ENCODE results near the gene RAET1L.
"Not testable (repeated sequence)": the region's sequence is repeated elsewhere in the genome, so short reads cannot be mapped to it uniquely, and the experiment has no call there.

RAET1L gene

GRCh38 chr6:150005761-150006651 lies 19.3 kb downstream of the RAET1L start:
- Histone ChIP-seq H3K36me3 (ENCODE audit: control insufficient read depth, insufficient read depth, low read length) (no peaks in the 10 kb centered on the region), H3K27ac (ENCODE audit: low read length) (no peak overlapping the region), H3K4me1 (ENCODE audit: control insufficient read depth, insufficient read depth, low read length) (peaks cover 3% of the 10 kb centered on the region; the same call in 1 of the 2 replicates), H3K9me3 (ENCODE audit: control insufficient read depth, insufficient read depth, low read length) (no peaks in the 10 kb centered on the region), H3K4me3 (ENCODE audit: low read length) (peak overlapping the region; percentile 80; the same call in 1 of the 2 replicates), H3K27me3 (ENCODE audit: control insufficient read depth, insufficient read depth, low read length) (peaks cover 32% of the 10 kb centered on the region)
- DNase-seq (ENCODE audit: low read depth, low spot score): no peak
- no CpG with 5 or more reads among the region's 14 CpGs for WGBS (ENCODE audit: insufficient coverage, insufficient read length)

- Histone ChIP-seq H3K36me3 (ENCODE audit: control insufficient read depth, insufficient read depth, low read length) (no peaks in the 10 kb centered on the region), H3K27me3 (ENCODE audit: control insufficient read depth, insufficient read depth, low read length) (peaks cover 26% of the 10 kb centered on the region), H3K4me3 (ENCODE audit: low read length) (peak overlapping the region; percentile 80; the same call in 1 of the 2 replicates), H3K9me3 (ENCODE audit: control insufficient read depth, insufficient read depth, low read length) (no peaks in the 10 kb centered on the region), H3K27ac (ENCODE audit: low read length) (no peak overlapping the region), H3K4me1 (ENCODE audit: control insufficient read depth, insufficient read depth, low read length) (peaks cover 3% of the 10 kb centered on the region; the same call in 1 of the 2 replicates)
- peak; percentile 84 for DNase-seq (ENCODE audit: low read depth, low spot score)
- no CpG with 5 or more reads among the region's 79 CpGs for WGBS (ENCODE audit: insufficient coverage, insufficient read length)
Measured at GRCh38 chr6:150004783-150005717, 20.3 kb downstream of the RAET1L start.

GRCh38 chr6:150004101-150004782 lies 21.1 kb downstream of the RAET1L start:
- peak overlapping the region; percentile 80; the same call in 1 of the 2 replicates for H3K4me3 ChIP-seq (ENCODE audit: low read length)
- H3K27ac ChIP-seq (ENCODE audit: low read length): no peak overlapping the region
- no peaks in the 10 kb centered on the region for H3K36me3 ChIP-seq (ENCODE audit: control insufficient read depth, insufficient read depth, low read length)
- no peak for DNase-seq (ENCODE audit: low read depth, low spot score)
- WGBS (ENCODE audit: insufficient coverage, insufficient read length): no CpG with 5 or more reads among the region's 14 CpGs
- H3K27me3 ChIP-seq (ENCODE audit: control insufficient read depth, insufficient read depth, low read length): peaks cover 22% of the 10 kb centered on the region
- peaks cover 3% of the 10 kb centered on the region; the same call in 1 of the 2 replicates for H3K4me1 ChIP-seq (ENCODE audit: control insufficient read depth, insufficient read depth, low read length)
- H3K9me3 ChIP-seq (ENCODE audit: control insufficient read depth, insufficient read depth, low read length): no peaks in the 10 kb centered on the region

GRCh38 chr6:150003599-150003998 lies 21.7 kb downstream of the RAET1L start:
- peaks cover 22% of the 10 kb centered on the region for H3K27me3 ChIP-seq (ENCODE audit: control insufficient read depth, insufficient read depth, low read length)
- H3K4me3 ChIP-seq (ENCODE audit: low read length); H3K27ac ChIP-seq (ENCODE audit: low read length); H3K9me3 ChIP-seq (ENCODE audit: control insufficient read depth, insufficient read depth, low read length); DNase-seq (ENCODE audit: low read depth, low spot score); H3K36me3 ChIP-seq (ENCODE audit: control insufficient read depth, insufficient read depth, low read length); H3K4me1 ChIP-seq (ENCODE audit: control insufficient read depth, insufficient read depth, low read length): not testable (repeated sequence)
- WGBS (ENCODE audit: insufficient coverage, insufficient read length): no CpG with 5 or more reads among the region's 3 CpGs

GRCh38 chr6:150002710-150003109 lies 22.6 kb downstream of the RAET1L start:
- H3K4me3 ChIP-seq (ENCODE audit: low read length): no peak overlapping the region
- no peaks in the 10 kb centered on the region for H3K9me3 ChIP-seq (ENCODE audit: control insufficient read depth, insufficient read depth, low read length)
- DNase-seq (ENCODE audit: low read depth, low spot score): no peak
- peaks cover 3% of the 10 kb centered on the region; the same call in 1 of the 2 replicates for H3K4me1 ChIP-seq (ENCODE audit: control insufficient read depth, insufficient read depth, low read length)
- H3K27me3 ChIP-seq (ENCODE audit: control insufficient read depth, insufficient read depth, low read length): peaks cover 22% of the 10 kb centered on the region
- WGBS (ENCODE audit: insufficient coverage, insufficient read length): no CpG with 5 or more reads among the region's 2 CpGs
- H3K27ac ChIP-seq (ENCODE audit: low read length): no peak overlapping the region
- H3K36me3 ChIP-seq (ENCODE audit: control insufficient read depth, insufficient read depth, low read length): no peaks in the 10 kb centered on the region

- Histone ChIP-seq H3K4me3 (ENCODE audit: low read length) (no peak overlapping the region), H3K4me1 (ENCODE audit: control insufficient read depth, insufficient read depth, low read length) (peaks cover 3% of the 10 kb centered on the region; the same call in 1 of the 2 replicates), H3K36me3 (ENCODE audit: control insufficient read depth, insufficient read depth, low read length) (no peaks in the 10 kb centered on the region), H3K27me3 (ENCODE audit: control insufficient read depth, insufficient read depth, low read length) (peaks cover 20% of the 10 kb centered on the region), H3K9me3 (ENCODE audit: control insufficient read depth, insufficient read depth, low read length) (no peaks in the 10 kb centered on the region), H3K27ac (ENCODE audit: low read length) (no peak overlapping the region)
- DNase-seq (ENCODE audit: low read depth, low spot score): no peak
- WGBS (ENCODE audit: insufficient coverage, insufficient read length): no CpG with 5 or more reads among the region's 3 CpGs
Measured at GRCh38 chr6:150001295-150002008, 23.9 kb downstream of the RAET1L start.

- Histone ChIP-seq H3K36me3 (ENCODE audit: control insufficient read depth, insufficient read depth, low read length) (no peaks in the 10 kb centered on the region), H3K27ac (ENCODE audit: low read length) (no peak overlapping the region), H3K27me3 (ENCODE audit: control insufficient read depth, insufficient read depth, low read length) (peaks cover 15% of the 10 kb centered on the region), H3K4me3 (ENCODE audit: low read length) (no peak overlapping the region), H3K9me3 (ENCODE audit: control insufficient read depth, insufficient read depth, low read length) (no peaks in the 10 kb centered on the region), H3K4me1 (ENCODE audit: control insufficient read depth, insufficient read depth, low read length) (0 out of 2 replicates have a peak, but pooled peaks cover 1% of the 10 kb centered on the region)
- no CpG with 5 or more reads among the region's 2 CpGs for WGBS (ENCODE audit: insufficient coverage, insufficient read length)
- no peak for DNase-seq (ENCODE audit: low read depth, low spot score)
Measured at GRCh38 chr6:149999636-150000035, 25.7 kb downstream of the RAET1L start.

- DNase-seq (ENCODE audit: low read depth, low spot score): no peak
- no peaks in the 10 kb centered on the region for H3K36me3 ChIP-seq (ENCODE audit: control insufficient read depth, insufficient read depth, low read length)
- no peaks in the 10 kb centered on the region for H3K4me1 ChIP-seq (ENCODE audit: control insufficient read depth, insufficient read depth, low read length)
- WGBS (ENCODE audit: insufficient coverage, insufficient read length): no CpG with 5 or more reads among the region's 7 CpGs
- no peaks in the 10 kb centered on the region for H3K9me3 ChIP-seq (ENCODE audit: control insufficient read depth, insufficient read depth, low read length)
- no peak overlapping the region for H3K27ac ChIP-seq (ENCODE audit: low read length)
- no peak overlapping the region for H3K4me3 ChIP-seq (ENCODE audit: low read length)
- H3K27me3 ChIP-seq (ENCODE audit: control insufficient read depth, insufficient read depth, low read length): peaks cover 30% of the 10 kb centered on the region
Measured at GRCh38 chr6:149995971-149996370, 29.4 kb downstream of the RAET1L start.

- Histone ChIP-seq H3K36me3 (ENCODE audit: control insufficient read depth, insufficient read depth, low read length) (no peaks in the 10 kb centered on the region), H3K9me3 (ENCODE audit: control insufficient read depth, insufficient read depth, low read length) (no peaks in the 10 kb centered on the region), H3K4me3 (ENCODE audit: low read length) (no peak overlapping the region), H3K4me1 (ENCODE audit: control insufficient read depth, insufficient read depth, low read length) (no peaks in the 10 kb centered on the region), H3K27ac (ENCODE audit: low read length) (no peak overlapping the region), H3K27me3 (ENCODE audit: control insufficient read depth, insufficient read depth, low read length) (peaks cover 36% of the 10 kb centered on the region)
- no CpG with 5 or more reads among the region's 6 CpGs for WGBS (ENCODE audit: insufficient coverage, insufficient read length)
- no peak for DNase-seq (ENCODE audit: low read depth, low spot score)
Measured at GRCh38 chr6:149995235-149995750, 30.0 kb downstream of the RAET1L start.
